ENCODE data around the gene LY9. TPM values are rescaled to one million over a fixed set of nuclear protein-coding genes. Genes with fewer than 3 reads are reported as not detected.

Gene LY9
- total and polyA plus RNA-seq, 2 of the 13 experiments (the other 11 are each of a cell fraction or from before 2014, with no cell fraction given) = not detected

DNA sequence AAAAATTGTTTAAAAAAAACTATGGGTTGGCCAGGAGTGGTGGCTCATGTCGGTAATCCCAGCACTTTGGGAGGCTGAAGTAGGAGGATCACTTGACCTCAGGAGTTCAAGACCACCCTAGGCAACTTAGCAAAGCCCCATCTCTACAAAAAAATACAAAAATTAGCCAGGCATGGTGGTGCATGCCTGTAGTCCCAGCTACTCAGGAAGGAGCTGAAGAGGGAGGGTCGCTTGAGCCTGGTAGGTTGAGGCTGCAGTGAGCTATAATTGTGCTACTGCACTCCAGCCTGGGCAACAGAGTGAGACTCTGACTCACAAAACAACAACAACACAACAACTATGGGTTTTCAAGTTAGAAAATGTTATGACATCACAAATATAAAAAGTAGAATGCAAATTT, 40.5 kb upstream of the LY9 start:
- Histone ChIP-seq H3K4me2 (ENCODE audit: low read depth, low read length) (no peak overlapping the region), H4K20me1 (ENCODE audit: insufficient read depth, low read length) (no peaks in the 10 kb centered on the region), H3K4me1 (ENCODE audit: insufficient read depth, low read length) (no peaks in the 10 kb centered on the region), H3K9me3 (ENCODE audit: low read length) (no peaks in the 10 kb centered on the region), H3K4me3 (replicated peaks in 1 of 3; ENCODE audit: insufficient read depth in 1 of 3, low read depth in 2 of 3, low read length in 3 of 3) (no peak overlapping the region), H2AFZ (ENCODE audit: low read length) (no peak overlapping the region), H3K36me3 (replicated peaks in 1 of 2; ENCODE audit: control insufficient read depth in 1 of 2, insufficient read depth in 2 of 2, low read length in 2 of 2) (no peaks in the 10 kb centered on the region), H3K27ac (ENCODE audit: extremely low read length, insufficient read depth, low read length) (no peak overlapping the region), H3K27me3 (ENCODE audit: control insufficient read depth in 1 of 2, insufficient read depth in 2 of 2, low read length in 2 of 2) (peaks cover 2 to 4% of the 10 kb centered on the region in 2 experiments; a peak in 2 of 5 replicates), H3K9ac (ENCODE audit: insufficient read depth, low read depth, low read length) (no peak overlapping the region), H3K79me2 (ENCODE audit: insufficient read depth, low read length) (no peaks in the 10 kb centered on the region)
- WGBS (ENCODE audit: low lambda C conversion rate) = 8% methylated on average over 2 of the region's 2 CpGs
- in situ Hi-C loops (cut with HindIII; ENCODE audit: extremely low pct_ligation_motif_present, low pct_unique_long_range_greater_than_20kb) (no loop called here), intact Hi-C loops (cut with micrococcal nuclease; ENCODE audit: unreplicated experiment) (no loop called here)
- FAIRE-seq = no peak
- DNase-seq (ENCODE audit: low spot score) = no peak
- TF ChIP-seq ZNF205 (CRISPR knock-in tag; IDR thresholded peaks at IDR 0.05) = no peak
- 0 out of 2 replicates have a peak, but pooled peaks have one; percentile 23 for TF ChIP-seq CREB1 (IDR thresholded peaks at IDR 0.05)
- TF ChIP-seq CREB1 (CRISPR knock-in tag; IDR thresholded peaks at IDR 0.05) = no peak
- BruUV-seq (replicated peaks) = no TSS peak
- no peak for ATAC-seq
- POLR2A ChIA-PET = no interaction called here
- CTCF ChIA-PET (ENCODE audit: low intra/inter-chr PET ratio, low total read pairs) = no interaction called here

DNA sequence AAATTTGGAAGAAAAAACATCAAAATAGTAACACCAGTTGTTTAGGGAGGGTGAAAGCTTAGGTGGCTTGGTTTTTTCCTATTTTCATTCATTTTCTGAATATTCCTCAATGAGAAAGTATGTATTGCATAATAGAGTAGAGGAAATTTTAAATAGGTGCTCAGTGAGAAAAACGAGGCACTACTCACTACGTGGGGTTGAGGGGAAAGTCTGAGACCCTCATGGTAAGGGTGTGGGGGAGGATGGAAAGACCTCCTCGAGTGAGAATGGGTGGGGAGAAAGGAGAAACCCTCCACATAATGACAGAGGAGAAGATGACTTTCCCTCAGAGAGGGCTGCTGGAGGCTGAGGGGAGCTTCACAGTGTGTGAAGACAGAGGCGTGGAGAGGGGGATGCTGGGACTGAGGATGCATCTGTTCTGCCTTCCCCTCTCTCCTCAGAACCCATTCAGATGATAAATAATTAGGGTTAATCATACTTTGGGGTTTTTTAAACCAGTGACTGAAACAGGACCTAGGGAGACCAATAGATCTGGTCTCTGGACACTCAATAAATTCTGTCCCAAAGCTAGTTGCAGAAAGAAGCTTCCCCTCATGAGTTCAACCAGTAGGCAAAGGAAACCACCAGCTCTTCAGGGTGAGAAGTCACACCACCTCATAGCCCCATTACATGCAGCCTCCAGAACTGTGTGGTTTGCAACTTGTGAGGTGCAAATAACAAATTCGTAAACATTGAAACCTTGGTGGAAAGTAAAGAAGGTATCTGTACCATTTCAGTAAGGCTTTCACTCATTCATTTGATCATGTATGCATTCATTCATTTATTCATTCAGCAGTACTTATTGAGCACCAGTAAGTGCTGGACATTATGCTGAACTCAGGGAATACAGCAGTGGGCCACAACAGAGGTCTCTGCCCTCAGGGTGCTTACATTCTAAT, 39.8 kb upstream of the LY9 start:
- intact Hi-C loops (cut with micrococcal nuclease; ENCODE audit: unreplicated experiment) = no loop called here
- TF ChIP-seq RBM22 (optimal IDR thresholded peaks at IDR 0.05; ENCODE audit: low read length) (no peak), ZNF678 (CRISPR knock-in tag; IDR thresholded peaks at IDR 0.05) (no peak), ZNF510 (CRISPR knock-in tag; IDR thresholded peaks at IDR 0.05; ENCODE audit: low read depth) (no peak), HNRNPK (IDR thresholded peaks at IDR 0.05; ENCODE audit: low read depth, low read length, poor library complexity, severe bottlenecking) (no peak), ZIK1 (CRISPR knock-in tag; IDR thresholded peaks at IDR 0.05; ENCODE audit: borderline replicate concordance, low read depth) (no peak), POLR2G (IDR thresholded peaks at IDR 0.05; ENCODE audit: low read depth, low read length) (no peak)
- TF ChIP-seq, protein P1, sequence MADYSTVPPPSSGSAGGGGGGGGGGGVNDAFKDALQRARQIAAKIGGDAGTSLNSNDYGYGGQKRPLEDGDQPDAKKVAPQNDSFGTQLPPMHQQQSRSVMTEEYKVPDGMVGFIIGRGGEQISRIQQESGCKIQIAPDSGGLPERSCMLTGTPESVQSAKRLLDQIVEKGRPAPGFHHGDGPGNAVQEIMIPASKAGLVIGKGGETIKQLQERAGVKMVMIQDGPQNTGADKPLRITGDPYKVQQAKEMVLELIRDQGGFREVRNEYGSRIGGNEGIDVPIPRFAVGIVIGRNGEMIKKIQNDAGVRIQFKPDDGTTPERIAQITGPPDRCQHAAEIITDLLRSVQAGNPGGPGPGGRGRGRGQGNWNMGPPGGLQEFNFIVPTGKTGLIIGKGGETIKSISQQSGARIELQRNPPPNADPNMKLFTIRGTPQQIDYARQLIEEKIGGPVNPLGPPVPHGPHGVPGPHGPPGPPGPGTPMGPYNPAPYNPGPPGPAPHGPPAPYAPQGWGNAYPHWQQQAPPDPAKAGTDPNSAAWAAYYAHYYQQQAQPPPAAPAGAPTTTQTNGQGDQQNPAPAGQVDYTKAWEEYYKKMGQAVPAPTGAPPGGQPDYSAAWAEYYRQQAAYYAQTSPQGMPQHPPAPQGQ (CRISPR knock-in tag; IDR thresholded peaks at IDR 0.05; ENCODE audit: borderline replicate concordance) = no peak
- TF ChIP-seq, protein P2, sequence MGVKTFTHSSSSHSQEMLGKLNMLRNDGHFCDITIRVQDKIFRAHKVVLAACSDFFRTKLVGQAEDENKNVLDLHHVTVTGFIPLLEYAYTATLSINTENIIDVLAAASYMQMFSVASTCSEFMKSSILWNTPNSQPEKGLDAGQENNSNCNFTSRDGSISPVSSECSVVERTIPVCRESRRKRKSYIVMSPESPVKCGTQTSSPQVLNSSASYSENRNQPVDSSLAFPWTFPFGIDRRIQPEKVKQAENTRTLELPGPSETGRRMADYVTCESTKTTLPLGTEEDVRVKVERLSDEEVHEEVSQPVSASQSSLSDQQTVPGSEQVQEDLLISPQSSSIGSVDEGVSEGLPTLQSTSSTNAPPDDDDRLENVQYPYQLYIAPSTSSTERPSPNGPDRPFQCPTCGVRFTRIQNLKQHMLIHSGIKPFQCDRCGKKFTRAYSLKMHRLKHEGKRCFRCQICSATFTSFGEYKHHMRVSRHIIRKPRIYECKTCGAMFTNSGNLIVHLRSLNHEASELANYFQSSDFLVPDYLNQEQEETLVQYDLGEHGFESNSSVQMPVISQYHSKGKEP (CRISPR knock-in tag; IDR thresholded peaks at IDR 0.05) = no peak

More for the DNA sequence above, 39.8 kb upstream of the LY9 start:
- 4% methylated on average over 5 of the region's 5 CpGs for WGBS (ENCODE audit: low lambda C conversion rate)
- CTCF ChIA-PET (ENCODE audit: low intra/inter-chr PET ratio, low total read pairs) = no interaction called here
- Histone ChIP-seq H3K27ac (ENCODE audit: extremely low read length, insufficient read depth, low read length) (no peak overlapping the region), H3K9me3 (ENCODE audit: low read length) (no peaks in the 10 kb centered on the region), H2AFZ (ENCODE audit: low read length) (no peak overlapping the region), H3K4me3 (replicated peaks in 1 of 3; ENCODE audit: insufficient read depth in 1 of 3, low read depth in 2 of 3, low read length in 3 of 3) (no peak overlapping the region), H3K4me1 (ENCODE audit: insufficient read depth, low read length) (no peaks in the 10 kb centered on the region), H3K4me2 (ENCODE audit: low read depth, low read length) (no peak overlapping the region), H3K27me3 (ENCODE audit: control insufficient read depth in 1 of 2, insufficient read depth in 2 of 2, low read length in 2 of 2) (peaks cover 0 to 1% of the 10 kb centered on the region in 2 experiments; a peak in 2 of 5 replicates), H3K36me3 (replicated peaks in 1 of 2; ENCODE audit: control insufficient read depth in 1 of 2, insufficient read depth in 2 of 2, low read length in 2 of 2) (no peaks in the 10 kb centered on the region), H4K20me1 (ENCODE audit: insufficient read depth, low read length) (no peaks in the 10 kb centered on the region), H3K79me2 (ENCODE audit: insufficient read depth, low read length) (no peaks in the 10 kb centered on the region), H3K9ac (ENCODE audit: insufficient read depth, low read depth, low read length) (no peak overlapping the region)
- POLR2A ChIA-PET = no interaction called here
- ATAC-seq (no peak), FAIRE-seq (no peak), DNase-seq (ENCODE audit: low spot score) (no peak)
- BruUV-seq (replicated peaks) = no TSS peak
- in situ Hi-C loops (cut with HindIII; ENCODE audit: extremely low pct_ligation_motif_present, low pct_unique_long_range_greater_than_20kb) = no loop called here

All from HepG2 (cell line).